SK-N-MC (cell line): ENCODE results near the gene TTC21A.

Source experiments
- EZH2 ChIP-seq: fragments of 200-600 bp; sonication (generic); IDR thresholded peaks from one replicate; pipeline ENCODE4 v1.6.1; 2017; ENCODE audit warnings: antibody characterized with exemption
- FOXP2 ChIP-seq: optimal IDR thresholded peaks from 2 replicates; pipeline ENCODE3; 2011; ENCODE audit warnings: mild to moderate bottlenecking, moderate library complexity; ENCODE audit not compliant: insufficient read depth; ENCODE audit errors: extremely low read length, control extremely low read depth
- POLR2AphosphoS5 ChIP-seq: IDR thresholded peaks from 2 replicates; pipeline ENCODE4 v1.6.1; 2012; ENCODE audit warnings: mild to moderate bottlenecking, low read depth, low read length, borderline replicate concordance

DNA sequence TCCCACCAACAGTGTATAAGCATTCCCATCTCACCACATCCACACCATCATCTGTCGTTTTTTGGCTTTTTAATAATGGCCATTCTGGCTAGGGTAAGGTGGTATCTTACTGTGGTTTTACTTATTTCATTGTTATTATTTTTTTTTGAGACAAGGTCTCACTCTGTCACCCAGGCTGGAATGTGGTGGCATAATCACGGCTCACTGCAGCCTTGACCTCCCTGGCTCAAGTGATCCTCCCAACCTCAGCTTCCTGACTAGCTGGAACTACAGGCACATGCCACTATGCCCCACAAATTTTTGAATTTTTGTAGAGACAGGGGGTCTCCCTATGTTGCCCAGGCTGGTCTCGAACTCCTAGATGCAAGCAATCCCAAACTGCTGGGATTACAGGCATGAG, 56.9 kb downstream of the TTC21A start:
- TF ChIP-seq EZH2 (no peak), POLR2AphosphoS5 (no peak), FOXP2 (no peak)
